HL-60 (cell line): ENCODE data around the gene MICOS13.
"Not testable (repeated sequence)": the region's sequence is repeated elsewhere in the genome, so short reads cannot be mapped to it uniquely, and the experiment has no call there.

ENCODE experiments used
- DNase-seq, 2 experiments: peaks; one replicate each; pipeline ENCODE4 v3.0.0-alpha.2; 2010 to 2020; ENCODE audit warnings: low read depth in 1 of 2, low spot score in 1 of 2
- H3K27ac ChIP-seq: fragments of 250-450 bp; sonication (Bioruptor Pico); replicated peaks from 2 replicates; pipeline ENCODE4 v1.5.1; 2020; ENCODE audit warnings: mild to moderate bottlenecking, moderate library complexity
- H3K27me3 ChIP-seq: fragments of 250-450 bp; sonication (Bioruptor Pico); 2 replicates; pipeline ENCODE4 v1.5.1; 2021; ENCODE audit warnings: mild to moderate bottlenecking, moderate library complexity; ENCODE audit not compliant: insufficient read depth, poor library complexity, severe bottlenecking
- H3K4me3 ChIP-seq: replicated peaks from 2 replicates; pipeline ENCODE4 v1.5.1; 2011; ENCODE audit warnings: mild to moderate bottlenecking, control low read depth, low read length; ENCODE audit not compliant: insufficient read depth
- GABPA ChIP-seq: IDR thresholded peaks from 2 replicates; pipeline ENCODE4 v1.6.1; 2012; ENCODE audit warnings: low read depth
- POLR2AphosphoS5 ChIP-seq: IDR thresholded peaks from 2 replicates; pipeline ENCODE4 v1.6.1; 2012; ENCODE audit warnings: low read depth
- SPI1 ChIP-seq: IDR thresholded peaks from 2 replicates; pipeline ENCODE4 v1.6.1; 2012; ENCODE audit warnings: low read depth, mild to moderate bottlenecking, borderline replicate concordance
- TF ChIP-seq, protein P1 (sequence below): IDR thresholded peaks from 2 replicates; pipeline ENCODE4 v1.6.1; 2012; ENCODE audit warnings: low read depth; ENCODE audit not compliant: insufficient replicate concordance
- TF ChIP-seq, protein P2 (sequence below): IDR thresholded peaks from one replicate; pipeline ENCODE4 v1.5.1; 2011; ENCODE audit warnings: low read length, control low read depth, inconsistent platforms; ENCODE audit not compliant: insufficient read depth

The MICOS13 gene

DNA sequence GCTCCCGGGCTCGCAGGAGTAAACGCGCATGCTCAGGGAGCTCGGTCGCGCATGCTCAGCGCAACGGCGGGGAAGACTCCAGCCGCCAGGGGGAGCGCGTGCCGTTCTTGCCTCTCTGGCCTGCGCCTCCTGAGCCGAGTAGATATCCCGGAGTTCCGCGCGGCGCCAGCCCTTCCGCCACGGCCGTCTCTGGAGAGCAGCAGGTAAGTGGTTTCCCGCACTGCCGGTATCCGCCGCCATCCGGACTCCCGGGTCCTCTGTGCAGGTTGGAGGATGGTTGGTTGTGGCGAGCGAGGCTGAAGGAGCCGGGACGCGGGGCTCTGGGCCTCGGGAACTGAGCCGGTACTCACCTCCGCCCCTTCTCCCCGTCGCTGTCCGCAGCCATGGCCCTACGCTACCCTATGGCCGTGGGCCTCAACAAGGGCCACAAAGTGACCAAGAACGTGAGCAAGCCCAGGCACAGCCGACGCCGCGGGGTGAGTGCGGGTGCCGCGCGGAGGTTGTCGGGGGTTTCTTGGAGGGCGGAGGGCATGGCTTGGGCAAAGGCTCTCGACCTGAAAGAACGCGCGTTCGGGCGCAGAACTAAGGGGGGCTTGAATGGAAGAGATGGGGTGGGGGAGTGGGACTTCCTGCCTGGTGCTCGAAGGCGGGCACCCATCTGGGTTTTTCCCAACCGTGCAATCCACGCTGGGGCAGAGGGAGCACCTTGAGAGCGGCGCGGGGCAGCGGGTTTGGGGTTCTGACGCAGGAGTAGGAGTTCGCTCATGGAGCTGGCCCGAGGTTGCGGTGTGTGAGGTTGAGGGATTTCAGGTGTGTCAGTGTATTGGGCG is 10.0 kb upstream of the MICOS13 start, which contains the start of gene RPL36:
Gene RPL36 (plus strand): TSS at position 171 of the 830 bp plus-strand sequence. CDS start 213 bp downstream, at position 384.
- H3K27me3 ChIP-seq, result no peaks in the 10 kb centered on the region
- H3K4me3 ChIP-seq, result peak within 1 kb of the TSS; percentile 80
- DNase-seq, result peak; percentile 96 to 97
- TF ChIP-seq GABPA (peak; percentile 33; the same call in 1 of the 2 replicates), POLR2AphosphoS5 (peak; percentile 99), SPI1 (no peak)
- TF ChIP-seq, protein P1, sequence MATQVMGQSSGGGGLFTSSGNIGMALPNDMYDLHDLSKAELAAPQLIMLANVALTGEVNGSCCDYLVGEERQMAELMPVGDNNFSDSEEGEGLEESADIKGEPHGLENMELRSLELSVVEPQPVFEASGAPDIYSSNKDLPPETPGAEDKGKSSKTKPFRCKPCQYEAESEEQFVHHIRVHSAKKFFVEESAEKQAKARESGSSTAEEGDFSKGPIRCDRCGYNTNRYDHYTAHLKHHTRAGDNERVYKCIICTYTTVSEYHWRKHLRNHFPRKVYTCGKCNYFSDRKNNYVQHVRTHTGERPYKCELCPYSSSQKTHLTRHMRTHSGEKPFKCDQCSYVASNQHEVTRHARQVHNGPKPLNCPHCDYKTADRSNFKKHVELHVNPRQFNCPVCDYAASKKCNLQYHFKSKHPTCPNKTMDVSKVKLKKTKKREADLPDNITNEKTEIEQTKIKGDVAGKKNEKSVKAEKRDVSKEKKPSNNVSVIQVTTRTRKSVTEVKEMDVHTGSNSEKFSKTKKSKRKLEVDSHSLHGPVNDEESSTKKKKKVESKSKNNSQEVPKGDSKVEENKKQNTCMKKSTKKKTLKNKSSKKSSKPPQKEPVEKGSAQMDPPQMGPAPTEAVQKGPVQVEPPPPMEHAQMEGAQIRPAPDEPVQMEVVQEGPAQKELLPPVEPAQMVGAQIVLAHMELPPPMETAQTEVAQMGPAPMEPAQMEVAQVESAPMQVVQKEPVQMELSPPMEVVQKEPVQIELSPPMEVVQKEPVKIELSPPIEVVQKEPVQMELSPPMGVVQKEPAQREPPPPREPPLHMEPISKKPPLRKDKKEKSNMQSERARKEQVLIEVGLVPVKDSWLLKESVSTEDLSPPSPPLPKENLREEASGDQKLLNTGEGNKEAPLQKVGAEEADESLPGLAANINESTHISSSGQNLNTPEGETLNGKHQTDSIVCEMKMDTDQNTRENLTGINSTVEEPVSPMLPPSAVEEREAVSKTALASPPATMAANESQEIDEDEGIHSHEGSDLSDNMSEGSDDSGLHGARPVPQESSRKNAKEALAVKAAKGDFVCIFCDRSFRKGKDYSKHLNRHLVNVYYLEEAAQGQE, result peak; percentile 85
- TF ChIP-seq, protein P2, sequence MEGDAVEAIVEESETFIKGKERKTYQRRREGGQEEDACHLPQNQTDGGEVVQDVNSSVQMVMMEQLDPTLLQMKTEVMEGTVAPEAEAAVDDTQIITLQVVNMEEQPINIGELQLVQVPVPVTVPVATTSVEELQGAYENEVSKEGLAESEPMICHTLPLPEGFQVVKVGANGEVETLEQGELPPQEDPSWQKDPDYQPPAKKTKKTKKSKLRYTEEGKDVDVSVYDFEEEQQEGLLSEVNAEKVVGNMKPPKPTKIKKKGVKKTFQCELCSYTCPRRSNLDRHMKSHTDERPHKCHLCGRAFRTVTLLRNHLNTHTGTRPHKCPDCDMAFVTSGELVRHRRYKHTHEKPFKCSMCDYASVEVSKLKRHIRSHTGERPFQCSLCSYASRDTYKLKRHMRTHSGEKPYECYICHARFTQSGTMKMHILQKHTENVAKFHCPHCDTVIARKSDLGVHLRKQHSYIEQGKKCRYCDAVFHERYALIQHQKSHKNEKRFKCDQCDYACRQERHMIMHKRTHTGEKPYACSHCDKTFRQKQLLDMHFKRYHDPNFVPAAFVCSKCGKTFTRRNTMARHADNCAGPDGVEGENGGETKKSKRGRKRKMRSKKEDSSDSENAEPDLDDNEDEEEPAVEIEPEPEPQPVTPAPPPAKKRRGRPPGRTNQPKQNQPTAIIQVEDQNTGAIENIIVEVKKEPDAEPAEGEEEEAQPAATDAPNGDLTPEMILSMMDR, result peak; percentile 98
- peak within 1 kb of the TSS; percentile 98 for H3K27ac ChIP-seq

DNA sequence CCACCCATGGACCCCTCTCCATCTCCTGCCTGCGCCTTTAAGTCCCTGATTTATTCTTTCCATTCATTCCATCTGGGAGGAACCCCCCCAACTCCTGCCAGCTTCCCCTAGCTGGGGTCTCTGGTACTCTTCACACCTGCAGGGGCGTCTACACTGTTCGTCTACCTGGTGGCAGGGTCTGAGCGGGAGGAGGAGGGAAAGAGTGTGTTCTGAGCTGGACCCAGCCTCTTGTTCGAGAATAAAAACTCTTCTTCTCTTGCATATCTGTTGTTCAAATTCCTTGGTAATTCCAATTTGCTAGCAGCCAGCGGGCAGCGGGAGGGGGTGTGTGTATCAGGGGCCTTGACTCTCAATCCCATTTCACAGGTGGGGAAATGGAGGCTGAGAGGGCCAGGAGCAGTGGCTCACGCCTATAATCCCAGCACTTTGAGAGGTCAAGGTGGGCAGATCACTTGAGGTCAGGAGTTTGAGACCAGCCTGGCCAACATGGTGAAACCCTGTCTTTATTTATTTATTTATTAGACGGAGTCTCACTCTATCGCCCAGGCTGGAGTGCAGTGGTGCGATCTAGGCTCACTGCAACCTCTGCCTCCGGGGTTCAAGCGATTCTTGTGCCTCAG is 8.1 kb upstream of the MICOS13 start:
- not testable (repeated sequence) for H3K4me3 ChIP-seq, DNase-seq, H3K27me3 ChIP-seq, H3K27ac ChIP-seq

DNA sequence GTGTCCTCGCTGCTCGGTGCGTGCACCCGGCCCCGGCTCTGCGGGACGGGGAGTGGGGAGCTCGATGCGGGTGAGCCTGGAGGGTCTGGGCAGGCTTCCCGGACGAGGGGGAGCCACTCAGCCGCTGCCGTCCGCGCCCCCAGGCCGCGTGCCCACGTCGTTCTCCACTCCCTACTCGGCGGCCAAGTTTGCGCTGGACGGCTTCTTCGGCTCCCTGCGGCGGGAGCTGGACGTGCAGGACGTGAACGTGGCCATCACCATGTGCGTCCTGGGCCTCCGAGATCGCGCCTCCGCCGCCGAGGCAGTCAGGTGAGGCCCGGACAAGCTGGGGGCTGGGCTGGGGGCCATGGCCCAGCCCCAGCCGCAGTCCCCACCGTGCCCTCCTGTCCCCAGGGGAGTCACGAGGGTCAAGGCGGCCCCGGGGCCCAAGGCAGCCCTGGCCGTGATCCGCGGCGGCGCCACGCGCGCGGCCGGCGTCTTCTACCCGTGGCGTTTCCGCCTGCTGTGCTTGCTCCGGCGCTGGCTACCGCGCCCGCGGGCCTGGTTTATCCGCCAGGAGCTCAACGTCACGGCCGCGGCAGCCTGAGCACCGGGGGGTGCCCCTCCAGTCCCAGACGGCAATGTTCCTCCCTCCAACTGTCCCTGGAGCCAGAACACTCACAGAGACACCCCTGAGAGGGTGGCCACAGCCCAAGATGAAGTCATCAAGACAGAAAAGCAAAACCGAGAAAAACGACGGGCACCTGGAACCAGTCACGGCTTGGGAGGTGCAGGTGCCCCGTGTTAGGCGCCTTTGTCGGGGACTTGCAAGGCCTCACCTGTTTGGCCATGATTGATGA is 7.3 kb upstream of the MICOS13 start:
- peak overlapping the region; percentile 69 for H3K27ac ChIP-seq
- DNase-seq, result no peak
- peak overlapping the region; percentile 9; the same call in 1 of the 2 replicates for H3K4me3 ChIP-seq
- TF ChIP-seq POLR2AphosphoS5, result no peak
- TF ChIP-seq, protein P1, result no peak
- TF ChIP-seq, protein P2, result no peak
- TF ChIP-seq SPI1, result no peak
- no peak for TF ChIP-seq GABPA
- H3K27me3 ChIP-seq, result no peaks in the 10 kb centered on the region
